GM12872 (cell line): ENCODE results near the gene SPCS2.

ENCODE experiments used
- TF ChIP-seq, protein P1 (sequence below): IDR thresholded peaks from 3 replicates; pipeline ENCODE4 v1.5.1; 2011; ENCODE audit warnings: low read depth, mild to moderate bottlenecking, low read length, moderate library complexity; ENCODE audit not compliant: insufficient read depth

SPCS2 gene

DNA sequence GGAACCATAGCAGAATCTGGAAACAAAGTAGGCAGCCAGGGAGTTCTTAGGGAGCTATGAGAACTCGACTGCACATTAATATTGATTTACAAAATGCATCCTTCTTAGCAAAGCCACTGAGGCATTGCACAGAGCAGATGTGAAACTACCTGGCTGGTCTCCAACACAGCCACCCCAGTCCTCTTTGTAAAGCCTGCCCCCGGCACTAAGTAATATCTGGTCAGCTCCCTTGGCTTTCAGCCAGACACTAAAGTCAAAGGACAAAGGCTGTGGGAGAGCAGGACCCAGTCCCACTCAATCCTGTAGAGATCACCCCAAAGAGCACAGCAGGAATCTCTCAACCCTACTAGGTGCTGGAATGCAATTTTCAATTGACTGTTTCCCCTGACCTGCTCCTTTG is 13.0 kb upstream of the SPCS2 start:
- TF ChIP-seq, protein P1, sequence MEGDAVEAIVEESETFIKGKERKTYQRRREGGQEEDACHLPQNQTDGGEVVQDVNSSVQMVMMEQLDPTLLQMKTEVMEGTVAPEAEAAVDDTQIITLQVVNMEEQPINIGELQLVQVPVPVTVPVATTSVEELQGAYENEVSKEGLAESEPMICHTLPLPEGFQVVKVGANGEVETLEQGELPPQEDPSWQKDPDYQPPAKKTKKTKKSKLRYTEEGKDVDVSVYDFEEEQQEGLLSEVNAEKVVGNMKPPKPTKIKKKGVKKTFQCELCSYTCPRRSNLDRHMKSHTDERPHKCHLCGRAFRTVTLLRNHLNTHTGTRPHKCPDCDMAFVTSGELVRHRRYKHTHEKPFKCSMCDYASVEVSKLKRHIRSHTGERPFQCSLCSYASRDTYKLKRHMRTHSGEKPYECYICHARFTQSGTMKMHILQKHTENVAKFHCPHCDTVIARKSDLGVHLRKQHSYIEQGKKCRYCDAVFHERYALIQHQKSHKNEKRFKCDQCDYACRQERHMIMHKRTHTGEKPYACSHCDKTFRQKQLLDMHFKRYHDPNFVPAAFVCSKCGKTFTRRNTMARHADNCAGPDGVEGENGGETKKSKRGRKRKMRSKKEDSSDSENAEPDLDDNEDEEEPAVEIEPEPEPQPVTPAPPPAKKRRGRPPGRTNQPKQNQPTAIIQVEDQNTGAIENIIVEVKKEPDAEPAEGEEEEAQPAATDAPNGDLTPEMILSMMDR = no peak

DNA sequence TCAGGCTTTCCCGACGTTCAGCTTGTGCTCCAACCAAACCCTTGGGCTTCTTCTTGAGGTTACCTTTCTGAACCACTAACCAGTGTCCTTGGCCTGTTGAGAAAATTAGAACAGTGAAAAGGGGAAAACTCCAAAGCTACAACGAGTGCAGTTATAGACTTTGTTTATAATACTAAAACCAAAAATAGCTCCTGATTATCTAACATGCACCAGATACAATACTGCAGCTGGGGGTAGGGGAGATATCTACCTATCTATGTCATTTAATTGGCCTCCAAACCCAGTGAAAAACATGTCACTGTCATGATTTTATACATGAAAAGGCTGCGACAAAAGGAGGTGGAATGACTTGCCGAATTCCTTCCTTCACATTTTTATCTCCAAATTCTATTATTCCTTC is 12.1 kb upstream of the SPCS2 start:
- TF ChIP-seq, protein P1 = no peak

DNA sequence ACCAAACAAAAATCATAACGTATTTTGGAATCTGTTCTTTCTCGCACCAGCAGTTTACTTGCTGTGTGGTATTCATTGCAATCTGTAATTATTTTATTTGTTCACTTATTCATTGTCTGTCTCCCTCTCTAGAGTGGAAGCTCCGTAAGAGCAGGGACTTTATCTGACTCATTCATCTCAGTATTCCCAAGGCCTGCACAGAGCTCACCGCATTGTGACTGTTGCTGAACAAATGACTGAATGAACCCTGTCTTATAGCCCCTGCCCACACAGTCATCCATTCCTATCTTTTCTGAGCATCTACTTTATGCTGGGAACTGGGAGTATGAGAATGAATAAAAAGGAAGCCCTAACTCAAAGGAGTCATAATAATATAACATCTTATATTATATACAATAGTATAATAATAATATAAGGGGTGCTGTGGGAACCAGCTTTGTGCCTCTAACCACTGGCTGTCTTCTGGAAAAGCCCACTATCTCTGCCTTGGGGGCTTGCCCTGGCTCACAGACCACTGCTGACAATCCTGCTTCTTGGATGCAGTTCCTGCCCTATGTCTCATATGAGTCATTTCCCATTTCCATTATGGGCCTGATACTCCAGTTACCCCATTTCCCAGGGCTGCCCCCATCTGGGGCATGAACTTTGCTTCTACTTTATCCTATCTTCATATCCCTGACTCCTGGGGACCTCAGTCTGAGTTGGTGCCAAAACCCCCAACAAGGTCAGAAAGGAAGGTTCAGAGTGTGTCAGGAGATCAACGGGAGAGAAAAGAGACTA is 11.2 kb upstream of the SPCS2 start:
- TF ChIP-seq, protein P1 = no peak

DNA sequence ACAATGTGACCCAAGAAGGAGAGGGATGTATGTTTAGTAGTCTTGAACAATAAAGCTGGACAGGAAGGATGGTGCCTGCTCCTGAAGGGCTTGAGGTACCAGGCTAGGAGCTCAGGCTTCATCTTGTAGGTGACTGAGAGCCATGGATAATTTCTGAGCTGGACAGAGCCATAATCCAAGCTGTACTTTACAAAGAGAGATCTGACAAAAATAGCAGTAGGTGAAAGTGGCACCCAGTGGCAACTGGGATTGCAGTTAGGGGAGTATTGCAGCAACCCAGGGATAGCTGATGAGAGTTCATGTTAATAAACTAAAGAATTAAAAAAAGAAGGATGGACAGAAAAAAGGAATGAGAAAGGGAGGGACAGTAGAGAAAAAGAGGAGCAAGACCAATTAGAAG is 7.6 kb upstream of the SPCS2 start:
- TF ChIP-seq, protein P1 = no peak

DNA sequence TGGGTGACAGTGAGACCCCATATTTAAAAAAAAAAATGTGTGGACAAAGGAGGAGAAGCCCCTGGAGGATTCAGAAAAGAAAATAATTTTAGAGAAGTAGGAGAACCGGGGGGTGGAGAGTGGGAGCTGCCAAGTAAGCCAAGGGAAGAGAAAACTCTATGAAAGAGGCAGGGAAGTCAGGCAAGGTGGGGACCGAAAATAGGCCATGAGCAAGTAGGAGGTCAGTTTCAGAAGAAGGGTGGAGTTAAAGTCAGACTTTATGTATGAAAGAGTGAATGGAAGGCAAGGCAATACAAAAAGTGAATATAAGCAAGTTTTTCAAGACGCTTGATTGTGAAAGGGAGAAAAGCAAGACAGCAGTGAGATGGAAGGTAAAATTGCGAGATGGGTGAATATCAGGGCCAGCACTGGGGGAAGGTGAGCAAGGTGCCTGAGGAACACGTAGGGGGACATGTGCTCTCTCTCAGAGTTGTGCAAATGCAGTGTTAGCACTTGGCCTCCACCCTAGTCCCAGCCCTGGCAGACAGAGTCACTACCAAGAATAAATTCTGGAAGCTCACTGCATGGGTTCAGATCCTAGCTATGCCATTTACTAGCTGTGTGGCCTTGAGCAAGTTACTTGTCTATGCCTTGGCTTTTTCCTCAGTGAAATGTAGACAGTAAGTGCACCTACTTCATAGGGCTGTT is 6.8 kb upstream of the SPCS2 start:
- TF ChIP-seq, protein P1 = no peak

DNA sequence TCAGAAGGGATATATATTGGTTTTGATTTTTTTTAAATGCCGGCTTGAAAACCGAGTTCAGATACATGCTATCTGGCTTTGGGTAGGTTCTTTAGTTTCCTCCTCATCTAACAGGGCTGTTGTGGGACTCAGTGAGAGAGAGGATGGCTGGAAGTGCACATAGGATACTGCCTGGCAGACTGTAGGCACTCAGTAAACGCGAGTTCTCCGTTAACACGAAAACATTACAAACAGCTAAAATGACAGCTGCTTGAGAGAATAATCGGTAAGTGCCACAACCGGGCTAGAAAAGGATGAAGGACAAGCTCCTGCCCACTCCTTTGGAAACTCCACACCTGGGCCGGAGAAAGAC is 544 bp upstream of the SPCS2 start:
- TF ChIP-seq, protein P1 = no peak

DNA sequence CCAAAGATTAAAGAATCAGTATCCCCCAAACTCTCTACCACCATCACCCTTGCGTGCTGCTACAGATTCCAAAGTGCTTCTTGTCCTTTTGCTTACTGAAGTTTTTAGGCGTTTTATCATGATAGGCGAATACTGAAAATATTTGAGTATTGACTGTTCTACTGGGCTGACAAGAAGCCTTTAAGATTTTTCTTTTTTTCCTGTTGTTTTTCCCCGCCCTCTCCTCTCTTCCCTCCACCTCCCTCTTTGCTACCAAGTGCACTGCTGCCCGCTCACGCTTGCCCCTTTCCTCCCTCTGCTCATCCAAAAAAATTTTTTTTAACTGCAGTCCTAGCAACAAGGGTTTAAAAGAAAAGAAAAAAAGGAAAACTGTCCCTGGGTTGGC is 679 bp downstream of the SPCS2 start:
- TF ChIP-seq, protein P1 = no peak
